Psoas muscle (tissue), 8 donors: ENCODE results near the gene CDK3. TPM values are rescaled to one million over a fixed set of nuclear protein-coding genes. Genes with fewer than 3 reads are reported as not detected.

ENCODE experiments used
- ATAC-seq, 4 donors: fragments of 200-7000 bp; cut with Tn5 transposase; one replicate each; pipeline ENCODE4 v1.9.1; 2020; ENCODE audit warnings: moderate library complexity in 3 of 4, mild to moderate bottlenecking in 2 of 4
- DNase-seq, 2 donors: peaks; one replicate each; pipeline ENCODE4 v3.0.0-alpha.2; 2020
- H3K27ac ChIP-seq: fragments of 200-600 bp; one replicate; pipeline ENCODE4 v1.8.0; 2022
- H3K27me3 ChIP-seq, 3 donors: fragments of 200-600 bp in 1 of 3; one replicate each; pipeline versions ENCODE4 v1.6.1 to v1.8.0; 2013 to 2022; ENCODE audit warnings: low read length in 2 of 3, mild to moderate bottlenecking in 2 of 3, moderate library complexity in 1 of 3; ENCODE audit not compliant: insufficient read depth in 3 of 3
- H3K36me3 ChIP-seq, 2 donors: fragments of 200-600 bp in 1 of 2; one replicate each; pipeline versions ENCODE4 v1.6.1 to v1.8.0; 2013 to 2022; ENCODE audit warnings: low read depth in 1 of 2, mild to moderate bottlenecking in 1 of 2, moderate library complexity in 1 of 2; ENCODE audit not compliant: insufficient read depth in 1 of 2
- H3K4me1 ChIP-seq: fragments of 200-600 bp; one replicate; pipeline ENCODE4 v1.8.0; 2022
- H3K4me3 ChIP-seq: fragments of 200-600 bp; one replicate; pipeline ENCODE4 v1.8.0; 2022; ENCODE audit warnings: mild to moderate bottlenecking
- H3K9me3 ChIP-seq: fragments of 200-600 bp; one replicate; pipeline ENCODE4 v1.8.0; 2022
- CTCF ChIP-seq: fragments of 200-600 bp; IDR thresholded peaks from one replicate; pipeline ENCODE4 v1.8.0; 2022; ENCODE audit warnings: antibody characterized with exemption
- WGBS, 3 donors: extraction: QIAGEN DNeasy Blood & Tissue Kit; methylation state at CpG; one replicate each; pipeline versions ENCODE4 v1.1.6 to v1.1.7; 2013; 5-methylcytosine and 5-hydroxymethylcytosine counted together
- intact Hi-C, 2 donors: fragments of 100-400 bp; cut with DNase I; formaldehyde crosslinking; loops; one replicate each; pipeline versions ENCODE4 v1.11.0 to v1.14.2; 2022
- polyA plus RNA-seq, 3 donors: library from polyadenylated mRNA; stranded (reverse); fragments of 200-250 nt; gene quantifications; one replicate each; pipeline ENCODE4 v1.2.3, GENCODE V29; 2013
- total RNA-seq, 4 donors: library from RNA; stranded (reverse); fragmentation: NEBNext Ultra II Directional in 2 of 4; extraction: Animal tissue kit (Norgen Biotek cat#: 25700) in 2 of 4; gene quantifications; one replicate each; pipeline versions ENCODE4 v1.2.1 to v1.2.4, GENCODE V29; 2021 to 2023
- donor health status: healthy with polysubstance abuse.
- donor health status: DM: no; HTN: no; CAD: no; lungs with moderate emphysema.
- donor health status: Bipolar disorder and iron deficiency.
- donor health status: healthy.
- donor health status: DM: yes; HTN: yes; CAD: no.
- donor health status: DM: no; HTN: no; CAD: no.
- donor health status: DM: no; HTN: no; CAD: no.
- donor health status: DM: yes; HTN: yes; CAD: no.

CDK3 gene
- total and polyA plus RNA-seq, 7 donors, result 0.47 to 1.9 (median 0.64) TPM

GRCh38 chr17:75996665-75997590 lies 3.7 kb upstream of the CDK3 start:
- no peaks in the 10 kb centered on the region for H3K4me1 ChIP-seq
- H3K27ac ChIP-seq, result no peak overlapping the region
- 56 to 60% (median 59%) methylated on average over 18 of the region's 18 CpGs for WGBS, 3 donors
- no peaks in the 10 kb centered on the region for H3K9me3 ChIP-seq
- peak in 1 of 4 donors; percentile 24 for ATAC-seq
- no peak for TF ChIP-seq CTCF
- intact Hi-C loops, result no loop called here
- H3K36me3 ChIP-seq, result peaks cover 0 to 24% of the 10 kb centered on the region in 2 donors
- no peak overlapping the region for H3K4me3 ChIP-seq
- no peaks in the 10 kb centered on the region for H3K27me3 ChIP-seq
- DNase-seq, result peak in 1 of 2 donors; percentile 49

- no peak for TF ChIP-seq CTCF
- WGBS, 3 donors, result 96 to 97% (median 96%) methylated on average over 9 of the region's 9 CpGs
- intact Hi-C loops, result no loop called here
- Histone ChIP-seq H3K9me3 (no peaks in the 10 kb centered on the region), H3K4me1 (no peaks in the 10 kb centered on the region), H3K27ac (no peak overlapping the region), H3K4me3 (no peak overlapping the region), H3K27me3 (no peaks in the 10 kb centered on the region), H3K36me3 (peaks cover 0 to 13% of the 10 kb centered on the region in 2 donors)
- no peak for ATAC-seq
- DNase-seq, result peak in 1 of 2 donors; percentile 7
These were observed 2.3 kb upstream of the CDK3 start for GRCh38 chr17:75998327-75998795.

GRCh38 chr17:76000016-76000754 lies 470 bp upstream of the CDK3 start:
- peak in 1 of 4 donors; percentile 38 for ATAC-seq
- intact Hi-C loops, result no loop called here
- Histone ChIP-seq H3K4me3 (no peak overlapping the region), H3K9me3 (no peaks in the 10 kb centered on the region), H3K4me1 (no peaks in the 10 kb centered on the region), H3K27me3 (no peaks in the 10 kb centered on the region), H3K27ac (no peak overlapping the region), H3K36me3 (peaks cover 0 to 4% of the 10 kb centered on the region in 2 donors)
- peak; percentile 43 for TF ChIP-seq CTCF
- peak in 1 of 2 donors; percentile 58 for DNase-seq
- 73 to 75% (median 75%) methylated on average over 31 of the region's 31 CpGs for WGBS, 3 donors

- H3K27me3 ChIP-seq, result no peaks in the 10 kb centered on the region
- no peaks in the 10 kb centered on the region for H3K4me1 ChIP-seq
- intact Hi-C loops, result no loop called here
- WGBS, 3 donors, result 96 to 98% (median 96%) methylated on average over 11 to 12 of the region's 12 CpGs
- no peak for ATAC-seq
- DNase-seq, result no peak
- H3K9me3 ChIP-seq, result no peaks in the 10 kb centered on the region
- no peak overlapping the region for H3K27ac ChIP-seq
- no peak for TF ChIP-seq CTCF
- H3K36me3 ChIP-seq, result peaks cover 0 to 4% of the 10 kb centered on the region in 2 donors
- H3K4me3 ChIP-seq, result no peak overlapping the region
These were observed 1.4 kb downstream of the CDK3 start for GRCh38 chr17:76002100-76002499.
